ENCODE results near the gene RGS7BP.
A peak's percentile ranks its signal among the peaks of the same experiment; 100 is the strongest.

Gene RGS7BP

DNA sequence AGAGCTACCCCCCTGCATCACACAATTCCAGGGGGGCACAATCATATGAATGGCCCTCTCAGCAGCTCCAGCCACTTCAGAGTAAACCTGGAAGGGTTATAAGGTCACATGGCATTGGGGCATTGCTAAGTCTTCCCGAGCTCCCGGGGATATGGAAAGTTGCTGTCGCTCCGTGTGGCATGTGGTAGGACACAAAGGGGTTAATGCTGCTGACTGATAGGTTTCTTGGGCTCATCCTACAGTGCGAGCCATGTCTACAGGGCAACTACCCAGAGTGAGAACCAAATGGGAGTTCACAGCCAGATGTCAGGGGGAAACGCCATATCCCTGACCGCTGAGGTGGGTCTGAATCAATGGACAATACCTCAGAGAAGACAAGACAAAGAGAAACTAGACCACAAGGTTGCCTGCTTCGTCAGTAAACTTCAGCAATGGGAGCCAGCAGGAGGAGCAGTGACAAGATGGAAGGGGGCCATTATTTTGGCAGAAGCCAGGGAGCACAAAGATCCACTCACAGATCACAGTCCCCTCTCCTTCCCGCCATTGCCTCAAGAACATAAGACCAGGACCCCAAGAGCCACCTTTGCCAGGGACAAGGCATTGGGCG is 132.1 kb downstream of the RGS7BP start:
- H3K4me1 Mint-ChIP-seq, result peaks cover 7% of the 10 kb centered on the region
- no peak overlapping the region for H3K4me3 Mint-ChIP-seq
- DNase-seq (ENCODE audit: low spot score in 2 of 2) (no peak), ATAC-seq (no peak)
- no peak overlapping the region for H3K27ac Mint-ChIP-seq
- H3K9me3 Mint-ChIP-seq, result no peaks in the 10 kb centered on the region
- H3K36me3 Mint-ChIP-seq, result no peaks in the 10 kb centered on the region

GRCh38 chr5:64644831-64645230 is 139.0 kb downstream of the RGS7BP start:
- no peak overlapping the region for H3K4me3 Mint-ChIP-seq
- no peak overlapping the region for H3K27ac Mint-ChIP-seq
- ATAC-seq (no peak), DNase-seq (ENCODE audit: low spot score in 2 of 2) (no peak)
- H3K4me1 Mint-ChIP-seq, result no peaks in the 10 kb centered on the region
- no peaks in the 10 kb centered on the region for H3K9me3 Mint-ChIP-seq
- no peaks in the 10 kb centered on the region for H3K36me3 Mint-ChIP-seq

DNA sequence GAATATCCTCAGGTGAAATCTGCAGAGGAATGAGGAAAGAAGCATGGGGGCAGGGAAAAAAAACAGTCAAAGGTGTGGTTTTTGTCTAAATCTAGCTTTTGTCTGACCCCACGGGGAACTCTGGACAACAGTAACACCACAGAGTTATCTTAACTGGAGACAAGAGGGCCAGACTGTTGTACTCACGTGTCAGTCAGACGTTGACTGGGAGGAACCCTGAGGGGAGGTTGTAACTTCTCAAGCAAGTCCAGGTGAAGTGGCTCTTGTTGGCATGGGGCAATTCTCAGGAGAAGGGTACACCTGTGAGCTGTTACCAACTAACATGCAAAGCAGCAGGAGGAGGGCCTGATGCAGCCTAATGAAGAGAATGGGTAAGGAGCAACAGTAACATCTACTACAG is 140.4 kb downstream of the RGS7BP start:
- Mint-ChIP-seq H3K9me3 (no peaks in the 10 kb centered on the region), H3K4me1 (no peaks in the 10 kb centered on the region), H3K4me3 (no peak overlapping the region), H3K27ac (no peak overlapping the region), H3K36me3 (no peaks in the 10 kb centered on the region)
- DNase-seq (ENCODE audit: low spot score in 2 of 2) (no peak), ATAC-seq (no peak)

- peak; percentile 35 for ATAC-seq
- Mint-ChIP-seq H3K4me1 (no peaks in the 10 kb centered on the region), H3K27ac (no peak overlapping the region), H3K36me3 (no peaks in the 10 kb centered on the region), H3K4me3 (no peak overlapping the region), H3K9me3 (no peaks in the 10 kb centered on the region)
- DNase-seq (ENCODE audit: low spot score in 2 of 2), result no peak
Measured at GRCh38 chr5:64649512-64649911, 143.7 kb downstream of the RGS7BP start.

DNA sequence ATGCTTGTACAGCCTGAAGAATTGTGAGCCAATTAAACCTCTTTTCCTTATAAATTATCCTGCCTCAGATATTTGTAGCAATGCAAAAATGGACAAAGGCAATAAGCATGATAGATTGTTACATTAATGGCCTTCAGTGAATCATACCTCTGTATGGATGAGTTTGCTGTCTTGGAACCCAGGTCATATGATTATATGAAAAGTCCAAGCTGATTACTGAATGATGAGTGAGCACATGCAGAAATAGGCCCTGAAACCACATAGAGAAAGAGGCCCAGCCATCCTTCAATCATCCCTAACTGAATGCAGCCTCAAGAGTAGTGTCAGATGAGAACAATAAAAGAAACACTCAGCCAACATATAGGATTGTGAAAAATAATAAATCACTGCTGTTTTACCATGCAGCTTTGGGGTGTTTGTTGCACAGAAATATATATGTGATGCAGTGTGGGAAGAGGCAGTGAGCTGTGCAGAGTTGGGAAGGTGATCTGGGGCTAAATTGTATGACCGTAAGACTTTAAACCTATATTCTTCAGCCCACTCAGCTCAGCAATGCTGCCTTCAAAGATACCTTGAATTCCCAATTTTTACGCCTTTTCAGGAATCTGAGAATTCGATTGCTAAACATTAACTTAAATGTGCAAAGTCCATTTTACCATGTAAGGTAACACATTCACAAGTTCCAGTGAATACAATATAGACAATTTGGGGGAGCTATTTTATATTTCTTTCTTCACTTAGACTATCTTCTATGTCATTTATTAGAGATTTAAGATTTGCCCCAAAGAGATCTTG is 148.1 kb downstream of the RGS7BP start:
- no peak for ATAC-seq
- DNase-seq (ENCODE audit: low spot score in 2 of 2), result no peak

GRCh38 chr5:64654561-64654938 is 148.7 kb downstream of the RGS7BP start:
- Mint-ChIP-seq H3K4me1 (no peaks in the 10 kb centered on the region), H3K4me3 (no peak overlapping the region), H3K9me3 (no peaks in the 10 kb centered on the region), H3K27ac (no peak overlapping the region), H3K36me3 (no peaks in the 10 kb centered on the region)
- ATAC-seq, result no peak
- DNase-seq (ENCODE audit: low spot score in 2 of 2), result no peak

More for the DNA sequence above, 148.1 kb downstream of the RGS7BP start:
- H3K4me1 Mint-ChIP-seq, result no peaks in the 10 kb centered on the region
- H3K36me3 Mint-ChIP-seq, result no peaks in the 10 kb centered on the region
- H3K27ac Mint-ChIP-seq, result no peak overlapping the region
- no peak overlapping the region for H3K4me3 Mint-ChIP-seq
- H3K9me3 Mint-ChIP-seq, result no peaks in the 10 kb centered on the region

- DNase-seq (ENCODE audit: low spot score in 2 of 2), result no peak
- H3K4me3 Mint-ChIP-seq, result no peak overlapping the region
- H3K36me3 Mint-ChIP-seq, result no peaks in the 10 kb centered on the region
Measured at GRCh38 chr5:64655596-64655995, 149.8 kb downstream of the RGS7BP start.

GRCh38 chr5:64659289-64659688 is 153.5 kb downstream of the RGS7BP start:
- no peaks in the 10 kb centered on the region for H3K36me3 Mint-ChIP-seq
- no peak for DNase-seq (ENCODE audit: low spot score in 2 of 2)
- H3K4me1 Mint-ChIP-seq, result no peaks in the 10 kb centered on the region
- no peaks in the 10 kb centered on the region for H3K9me3 Mint-ChIP-seq
- no peak overlapping the region for H3K27ac Mint-ChIP-seq
- H3K4me3 Mint-ChIP-seq, result no peak overlapping the region
- no peak for ATAC-seq

More at GRCh38 chr5:64655596-64655995, 149.8 kb downstream of the RGS7BP start:
- no peak overlapping the region for H3K27ac Mint-ChIP-seq
- no peaks in the 10 kb centered on the region for H3K9me3 Mint-ChIP-seq
- no peaks in the 10 kb centered on the region for H3K4me1 Mint-ChIP-seq
- ATAC-seq, result no peak
